A673 (cell line): ENCODE results near the gene ALOX15B. TPM values are rescaled to one million over a fixed set of nuclear protein-coding genes. Genes with fewer than 3 reads are reported as not detected.

Source experiments
- BruUV-seq: library from RNA; stranded (reverse); fragments of 400-500 nt; replicated peaks from 2 replicates; lab custom pipeline; 2021; lab: Mats Ljungman, UMichigan
- CTCF ChIA-PET: fragments of 300-600 bp; sonication (Branson Sonifier 250); formaldehyde crosslinking; loops from one replicate; lab custom pipeline; 2022; ENCODE audit warnings: antibody characterized with exemption; lab: Charles Lee
- POLR2A ChIA-PET: fragments of 300-600 bp; sonication (Branson Sonifier 250); formaldehyde crosslinking; loops from one replicate; lab custom pipeline; 2022; ENCODE audit warnings: antibody characterized with exemption; ENCODE audit not compliant: low non-redundant PET; lab: Charles Lee
- DNase-seq: peaks from one replicate; pipeline ENCODE4 v3.0.0-alpha.2; 2015; ENCODE audit warnings: low spot score
- H3K27ac ChIP-seq: fragments of 200-600 bp; sonication (generic); 2 replicates; pipeline ENCODE4 v1.5.1; 2016; ENCODE audit warnings: mixed run types, low read depth, mild to moderate bottlenecking, mixed read lengths, antibody characterized with exemption, low read length; ENCODE audit not compliant: poor library complexity, severe bottlenecking
- H3K27me3 ChIP-seq: fragments of 200-600 bp; sonication (generic); replicated peaks from 2 replicates; pipeline ENCODE4 v1.6.1; 2017; ENCODE audit warnings: mixed run types, low read depth, mild to moderate bottlenecking, mixed read lengths, antibody characterized with exemption, low read length; ENCODE audit not compliant: insufficient read depth, poor library complexity
- H3K36me3 ChIP-seq: fragments of 200-600 bp; sonication (generic); 2 replicates; pipeline ENCODE4 v1.6.1; 2016; ENCODE audit warnings: mixed run types, mild to moderate bottlenecking, mixed read lengths, antibody characterized with exemption, low read length; ENCODE audit not compliant: insufficient read depth, poor library complexity, severe bottlenecking
- H3K4me1 ChIP-seq: fragments of 200-600 bp; sonication (generic); 2 replicates; pipeline ENCODE4 v1.6.1; 2017; ENCODE audit warnings: mixed run types, mild to moderate bottlenecking, mixed read lengths, antibody characterized with exemption, low read length; ENCODE audit not compliant: insufficient read depth, poor library complexity, severe bottlenecking
- H3K4me3 ChIP-seq: fragments of 200-600 bp; sonication (generic); 2 replicates; pipeline ENCODE4 v1.5.1; 2016; ENCODE audit warnings: low read depth, mixed run types, mild to moderate bottlenecking, mixed read lengths, low read length; ENCODE audit not compliant: poor library complexity, severe bottlenecking
- H3K9me3 ChIP-seq: fragments of 200-600 bp; sonication (generic); 2 replicates; pipeline ENCODE4 v1.6.1; 2016; ENCODE audit warnings: mixed run types, low read depth, mild to moderate bottlenecking, mixed read lengths, antibody characterized with exemption, low read length; ENCODE audit not compliant: poor library complexity, severe bottlenecking
- CTCF ChIP-seq: fragments of 300-800, 200-600 bp; sonication (generic); conservative IDR thresholded peaks from 2 replicates; pipeline ENCODE4 v1.5.1; 2017; ENCODE audit warnings: low read depth, mild to moderate bottlenecking, antibody characterized with exemption, low read length, moderate library complexity, mixed read lengths
- EZH2 ChIP-seq: fragments of 200-600 bp; sonication (generic); IDR thresholded peaks from 2 replicates; pipeline ENCODE4 v1.6.1; 2017; ENCODE audit warnings: borderline replicate concordance, low read depth, mild to moderate bottlenecking, mixed read lengths, antibody characterized with exemption, low read length; ENCODE audit not compliant: poor library complexity, severe bottlenecking
- intact Hi-C: fragments of 100-400 bp; cut with micrococcal nuclease; formaldehyde crosslinking; loops from one replicate; pipeline ENCODE4 v1.10.0; 2022; ENCODE audit not compliant: unreplicated experiment
- total RNA-seq: library from RNA; stranded (reverse); gene quantifications from 2 replicates; pipeline ENCODE4 v1.2.3, GENCODE V29; 2021

The ALOX15B gene
- total RNA-seq, 1 experiment from 2014 or later, result 0.30 TPM

- DNase-seq, result no peak
- Histone ChIP-seq H3K27me3 (peaks cover 32% of the 10 kb centered on the region), H3K4me1 (no peaks in the 10 kb centered on the region), H3K36me3 (no peaks in the 10 kb centered on the region), H3K4me3 (no peak overlapping the region), H3K9me3 (no peaks in the 10 kb centered on the region), H3K27ac (no peak overlapping the region)
- ChIA-PET CTCF (no interaction called here), POLR2A (no interaction called here)
- no TSS peak for BruUV-seq
- intact Hi-C loops, result no loop called here
- TF ChIP-seq CTCF (no peak), EZH2 (no peak)
These were observed 31.8 kb upstream of the ALOX15B start for GRCh38 chr17:8006836-8007680.

- CTCF ChIA-PET, result no interaction called here
- H3K36me3 ChIP-seq, result no peaks in the 10 kb centered on the region
- no TSS peak for BruUV-seq
- H3K27me3 ChIP-seq, result peaks cover 25% of the 10 kb centered on the region
- intact Hi-C loops, result no loop called here
- H3K9me3 ChIP-seq, result no peaks in the 10 kb centered on the region
- H3K4me3 ChIP-seq, result no peak overlapping the region
- POLR2A ChIA-PET, result no interaction called here
- DNase-seq, result no peak
- H3K27ac ChIP-seq, result no peak overlapping the region
- H3K4me1 ChIP-seq, result no peaks in the 10 kb centered on the region
- no peak for TF ChIP-seq EZH2
- TF ChIP-seq CTCF, result no peak
These were observed 31.0 kb upstream of the ALOX15B start for GRCh38 chr17:8007836-8008235.

- POLR2A ChIA-PET, result no interaction called here
- Histone ChIP-seq H3K36me3 (no peaks in the 10 kb centered on the region), H3K9me3 (no peaks in the 10 kb centered on the region), H3K27me3 (no peaks in the 10 kb centered on the region), H3K4me1 (no peaks in the 10 kb centered on the region), H3K4me3 (no peak overlapping the region), H3K27ac (no peak overlapping the region)
- TF ChIP-seq EZH2, result no peak
- TF ChIP-seq CTCF, result no peak
- BruUV-seq, result no TSS peak
- CTCF ChIA-PET, result no interaction called here
- intact Hi-C loops, result no loop called here
- no peak for DNase-seq
These were observed 26.7 kb upstream of the ALOX15B start for GRCh38 chr17:8012045-8012580.
